Stimulated activated effector memory CD8-positive, alpha-beta T cell treated with anti-CD3 and anti-CD28 coated beads, Interleukin-12 subunit alpha, Interleukin-12 subunit beta, amount 100 ng/mL, for 72 hours (primary cell): ENCODE measurements around the gene DHDH.

Experiments used
- ATAC-seq: fragments of 150-1000 bp; cut with Tn5 transposase; 2 replicates; pipeline ENCODE4 v1.10.0; 2021
- DNase-seq, 2 donors: peaks; one replicate each; pipeline ENCODE4 v3.0.0; 2021 to 2022; ENCODE audit warnings: low spot score in 2 of 2
- H3K27ac Mint-ChIP-seq: one replicate; pipeline ENCODE4 v1.8.0; 2022; ENCODE audit warnings: mild to moderate bottlenecking, mixed read lengths
- H3K36me3 Mint-ChIP-seq: one replicate; pipeline ENCODE4 v1.8.0; 2022; ENCODE audit warnings: mild to moderate bottlenecking, mixed read lengths
- H3K4me1 Mint-ChIP-seq: one replicate; pipeline ENCODE4 v1.8.0; 2022; ENCODE audit warnings: mixed read lengths
- H3K4me3 Mint-ChIP-seq: one replicate; pipeline ENCODE4 v1.8.0; 2022; ENCODE audit warnings: mild to moderate bottlenecking, mixed read lengths
- H3K9me3 Mint-ChIP-seq: one replicate; pipeline ENCODE4 v1.8.0; 2022; ENCODE audit warnings: mixed read lengths

DHDH gene

DNA sequence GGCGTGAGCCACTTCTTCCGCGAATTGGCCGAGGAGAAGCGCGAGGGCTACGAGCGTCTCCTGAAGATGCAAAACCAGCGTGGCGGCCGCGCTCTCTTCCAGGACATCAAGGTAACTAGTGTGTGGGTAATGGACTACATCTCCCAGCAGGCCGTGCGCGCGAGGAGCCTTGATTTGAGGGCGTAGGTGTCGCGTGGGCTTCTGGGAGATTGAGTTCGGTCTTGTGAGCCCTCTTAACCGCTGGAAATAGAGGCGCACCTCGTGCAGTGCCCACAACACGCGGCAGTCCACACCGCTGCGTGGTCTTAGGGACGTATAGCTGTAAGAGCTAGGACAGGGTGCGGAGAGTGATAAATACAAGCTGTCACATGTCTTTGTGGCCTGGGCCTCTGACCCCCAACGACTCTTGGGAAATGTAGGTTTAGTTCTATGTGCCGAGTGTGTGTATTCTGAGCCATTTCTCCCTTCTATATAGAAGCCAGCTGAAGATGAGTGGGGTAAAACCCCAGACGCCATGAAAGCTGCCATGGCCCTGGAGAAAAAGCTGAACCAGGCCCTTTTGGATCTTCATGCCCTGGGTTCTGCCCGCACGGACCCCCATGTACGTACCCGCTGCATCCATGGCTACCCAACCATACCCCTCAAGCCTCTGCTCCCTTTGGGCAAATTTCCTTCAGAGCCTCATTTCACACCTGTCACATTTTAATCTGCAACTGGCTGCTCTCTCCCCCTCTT is 32.5 kb downstream of the DHDH start:
- Mint-ChIP-seq H3K9me3 (no peaks in the 10 kb centered on the region), H3K36me3 (peaks cover 100% of the 10 kb centered on the region), H3K4me3 (peak overlapping the region; percentile 100), H3K4me1 (peaks cover 77% of the 10 kb centered on the region), H3K27ac (peak overlapping the region; percentile 100)
- DNase-seq (peak in 1 of 2 donors; percentile 75), ATAC-seq (peak; percentile 63)

DNA sequence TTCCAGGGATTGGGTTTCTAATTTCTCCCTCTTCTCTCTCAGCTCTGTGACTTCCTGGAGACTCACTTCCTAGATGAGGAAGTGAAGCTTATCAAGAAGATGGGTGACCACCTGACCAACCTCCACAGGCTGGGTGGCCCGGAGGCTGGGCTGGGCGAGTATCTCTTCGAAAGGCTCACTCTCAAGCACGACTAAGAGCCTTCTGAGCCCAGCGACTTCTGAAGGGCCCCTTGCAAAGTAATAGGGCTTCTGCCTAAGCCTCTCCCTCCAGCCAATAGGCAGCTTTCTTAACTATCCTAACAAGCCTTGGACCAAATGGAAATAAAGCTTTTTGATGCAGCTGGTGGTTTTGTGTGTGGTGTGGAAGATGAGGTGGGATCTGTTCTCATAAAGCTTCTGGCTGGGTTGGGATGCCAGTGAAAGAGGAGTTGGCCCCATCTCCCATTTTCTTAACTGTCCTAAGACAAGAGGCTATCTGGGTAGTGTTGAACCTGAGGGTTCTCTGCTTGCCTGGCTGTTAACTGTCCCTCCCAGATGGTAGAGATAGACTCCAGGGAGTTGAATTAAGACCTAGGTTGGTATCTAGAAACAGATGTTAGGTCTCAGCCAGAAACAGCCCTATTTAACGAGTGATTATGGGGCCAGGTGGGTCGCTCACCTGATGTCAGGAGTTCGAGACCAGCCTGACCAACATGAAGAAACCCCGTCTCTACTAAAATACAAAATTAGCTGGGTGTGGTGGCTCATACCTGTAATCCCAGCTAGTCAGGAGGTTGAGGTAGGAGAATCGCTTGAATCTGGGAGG is 33.2 kb downstream of the DHDH start:
- Mint-ChIP-seq H3K36me3 (peaks cover 100% of the 10 kb centered on the region), H3K4me1 (peaks cover 71% of the 10 kb centered on the region), H3K27ac (peak overlapping the region; percentile 100), H3K9me3 (no peaks in the 10 kb centered on the region), H3K4me3 (peak overlapping the region; percentile 100)
- DNase-seq (no peak), ATAC-seq (no peak)

DNA sequence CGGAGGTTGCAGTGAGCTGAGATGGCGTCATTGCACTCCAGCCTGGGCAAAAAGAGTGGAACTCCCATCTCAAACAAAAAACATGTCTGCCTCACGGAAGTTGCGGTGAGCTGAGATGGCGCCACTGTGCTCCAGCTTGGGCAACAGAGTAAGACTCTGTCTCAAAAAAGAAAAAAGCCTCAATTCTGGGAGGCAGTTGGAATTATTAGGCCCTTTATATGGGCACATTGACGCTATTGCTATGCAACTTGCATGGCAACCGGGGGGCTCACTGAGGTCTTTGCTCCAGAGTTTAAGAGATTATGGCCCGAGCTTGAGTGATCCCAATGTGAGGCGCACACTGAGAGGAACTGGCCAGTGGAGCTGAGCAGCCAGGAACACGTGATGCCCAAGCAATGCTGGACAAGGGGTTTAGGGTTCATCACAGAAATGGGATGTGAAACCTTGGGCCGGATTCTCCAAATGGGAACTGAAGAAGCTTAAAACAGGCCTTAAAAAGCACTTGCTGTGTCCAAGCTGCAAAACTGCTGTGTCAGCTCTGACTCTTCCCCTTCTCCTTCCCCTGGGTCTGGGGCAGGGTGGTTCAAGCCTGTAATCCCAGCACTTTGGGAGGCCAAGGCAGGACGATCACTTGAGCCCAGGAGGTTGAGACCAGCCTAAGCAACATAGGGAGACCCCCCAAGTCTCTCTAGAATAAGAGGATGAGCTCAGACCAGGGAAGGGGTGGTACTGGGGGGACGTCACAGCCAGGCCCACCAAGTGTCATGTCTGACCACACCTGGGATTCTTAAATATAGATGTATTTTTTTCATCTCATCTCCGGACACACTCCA is 34.1 kb downstream of the DHDH start:
- peaks cover 63% of the 10 kb centered on the region for H3K4me1 Mint-ChIP-seq
- H3K36me3 Mint-ChIP-seq, result peaks cover 100% of the 10 kb centered on the region
- DNase-seq (no peak), ATAC-seq (no peak)
- H3K9me3 Mint-ChIP-seq, result no peaks in the 10 kb centered on the region
- peak overlapping the region; percentile 100 for H3K4me3 Mint-ChIP-seq
- H3K27ac Mint-ChIP-seq, result peak overlapping the region; percentile 100

DNA sequence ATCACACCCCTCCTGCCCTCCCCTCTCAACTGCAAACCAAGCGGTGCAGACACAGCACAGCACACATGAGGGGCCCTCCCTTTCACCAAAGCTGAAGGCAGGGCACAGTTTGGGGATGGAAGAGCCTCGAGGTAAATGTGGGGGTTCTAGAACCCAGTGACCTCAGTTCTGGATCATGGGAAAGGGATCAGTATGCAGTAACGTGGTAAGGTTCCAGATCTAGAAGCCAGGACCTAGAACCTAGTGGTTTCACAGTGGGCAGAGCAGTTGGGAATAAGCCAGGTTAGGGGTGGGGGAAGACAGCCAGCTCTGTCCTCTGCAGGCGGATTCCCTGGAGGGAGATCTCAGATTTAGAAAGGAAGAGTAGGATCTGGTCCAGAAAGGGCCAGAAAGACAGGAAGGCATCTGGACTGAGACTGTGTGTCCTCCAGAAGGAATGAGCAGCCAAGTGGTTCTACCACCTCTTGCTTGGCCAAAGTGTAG is 34.7 kb downstream of the DHDH start:
- peak overlapping the region; percentile 38 for H3K27ac Mint-ChIP-seq
- H3K36me3 Mint-ChIP-seq, result peaks cover 100% of the 10 kb centered on the region
- H3K9me3 Mint-ChIP-seq, result no peaks in the 10 kb centered on the region
- peak overlapping the region; percentile 100 for H3K4me3 Mint-ChIP-seq
- peaks cover 57% of the 10 kb centered on the region for H3K4me1 Mint-ChIP-seq
- no peak for DNase-seq
- no peak for ATAC-seq

DNA sequence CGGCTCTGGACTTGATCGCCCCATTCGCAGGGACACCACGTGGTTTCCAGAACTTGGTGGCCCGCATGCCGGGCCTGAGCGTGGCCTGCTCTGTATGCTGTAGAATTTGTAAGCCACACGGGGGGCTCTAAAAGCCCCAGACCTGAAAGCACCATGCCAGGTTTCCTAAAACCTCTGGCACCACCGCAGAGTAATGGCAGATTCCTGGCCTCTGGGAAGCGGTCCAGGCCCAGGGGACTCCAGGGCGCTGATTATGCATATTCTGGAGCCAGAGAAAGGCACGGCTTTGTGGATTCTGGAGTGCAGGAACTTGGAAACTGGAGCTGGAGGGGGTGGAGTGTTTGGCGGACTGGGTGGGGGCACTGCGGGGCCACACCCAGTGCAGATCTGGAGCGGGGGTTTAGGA is 35.3 kb downstream of the DHDH start:
- peaks cover 51% of the 10 kb centered on the region for H3K4me1 Mint-ChIP-seq
- no peak overlapping the region for H3K4me3 Mint-ChIP-seq
- H3K27ac Mint-ChIP-seq, result peak overlapping the region; percentile 38
- no peak for ATAC-seq
- DNase-seq, result no peak
- peaks cover 97% of the 10 kb centered on the region for H3K36me3 Mint-ChIP-seq
- H3K9me3 Mint-ChIP-seq, result no peaks in the 10 kb centered on the region

DNA sequence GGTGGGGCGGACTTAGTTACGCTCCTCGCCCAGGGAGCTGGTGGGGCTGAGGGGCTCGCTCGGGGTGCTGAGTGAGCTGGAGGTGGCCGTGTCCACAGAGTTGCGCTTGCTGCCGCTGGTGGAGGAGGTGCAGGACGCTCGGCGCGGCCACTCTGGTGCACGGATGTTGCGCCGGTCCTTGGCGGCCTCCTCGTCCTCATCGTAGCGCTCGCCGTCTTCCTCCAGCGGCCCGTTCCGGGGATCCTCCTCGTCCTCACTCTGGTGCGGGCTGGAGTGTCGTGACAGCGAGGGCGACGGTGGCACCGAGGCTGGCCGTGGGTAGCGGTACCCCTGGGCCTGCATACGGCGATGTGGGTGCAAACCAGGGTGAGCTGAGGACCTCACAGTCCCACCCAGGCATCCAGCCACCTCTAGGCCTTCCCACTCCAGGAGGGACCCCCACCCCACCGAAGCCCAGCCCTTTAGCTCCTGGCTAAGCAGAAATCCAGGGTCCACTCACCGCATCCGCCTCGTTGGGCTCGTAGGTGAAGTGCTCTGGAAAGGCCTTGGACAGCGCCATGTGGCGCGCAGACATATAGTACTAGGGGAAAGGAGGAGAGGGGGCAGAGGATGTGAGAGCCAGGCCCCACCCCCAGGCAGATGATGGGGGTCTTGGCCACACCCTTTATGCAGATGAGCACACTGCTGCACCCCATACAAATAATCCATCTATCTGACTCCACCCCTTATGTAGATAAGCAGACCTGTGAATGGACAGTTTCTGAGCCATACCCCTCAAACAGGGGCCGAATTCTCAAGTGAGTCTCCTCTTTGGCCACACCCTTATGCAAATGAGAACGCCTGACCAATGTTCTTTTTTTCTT is 36.0 kb downstream of the DHDH start:
- Mint-ChIP-seq H3K36me3 (peaks cover 94% of the 10 kb centered on the region), H3K4me3 (no peak overlapping the region)

DNA sequence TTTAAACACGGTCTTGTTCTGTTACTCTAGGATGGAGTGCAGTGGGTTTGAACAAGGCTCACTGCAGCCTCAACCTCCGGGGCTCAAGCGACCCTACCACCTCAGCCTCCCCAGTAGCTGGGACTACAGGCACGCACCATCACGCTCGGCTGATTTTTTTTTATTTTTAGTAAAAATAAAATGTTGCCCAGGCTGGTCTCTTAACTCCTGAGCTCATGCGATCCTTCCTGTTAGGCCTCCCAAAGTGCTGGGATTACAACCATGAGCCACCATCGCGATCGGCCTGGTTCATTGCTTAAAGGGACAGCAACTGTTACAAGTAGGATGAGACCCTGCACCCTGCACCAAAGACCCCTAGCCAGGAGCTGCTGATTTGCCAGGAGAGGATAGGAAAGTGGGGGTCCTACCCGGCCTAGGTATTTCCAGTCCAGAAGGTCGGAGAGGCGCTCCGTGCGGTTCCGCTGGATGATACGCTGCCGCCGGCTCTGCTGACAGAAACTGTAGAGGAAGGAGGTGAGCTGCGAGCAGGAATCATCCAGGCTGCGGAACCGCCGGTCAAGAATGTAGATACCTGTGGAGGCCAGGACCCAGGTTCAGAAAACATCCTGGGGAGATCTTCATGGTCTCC is 36.8 kb downstream of the DHDH start:
- DNase-seq (no peak), ATAC-seq (no peak)
- Mint-ChIP-seq H3K4me3 (no peak overlapping the region), H3K4me1 (peaks cover 36% of the 10 kb centered on the region), H3K27ac (no peak overlapping the region), H3K36me3 (peaks cover 94% of the 10 kb centered on the region), H3K9me3 (no peaks in the 10 kb centered on the region)

More for the DNA sequence above, 36.0 kb downstream of the DHDH start:
- Mint-ChIP-seq H3K9me3 (no peaks in the 10 kb centered on the region), H3K4me1 (peaks cover 44% of the 10 kb centered on the region), H3K27ac (peak overlapping the region; percentile 38)
- ATAC-seq (no peak), DNase-seq (no peak)

DNA sequence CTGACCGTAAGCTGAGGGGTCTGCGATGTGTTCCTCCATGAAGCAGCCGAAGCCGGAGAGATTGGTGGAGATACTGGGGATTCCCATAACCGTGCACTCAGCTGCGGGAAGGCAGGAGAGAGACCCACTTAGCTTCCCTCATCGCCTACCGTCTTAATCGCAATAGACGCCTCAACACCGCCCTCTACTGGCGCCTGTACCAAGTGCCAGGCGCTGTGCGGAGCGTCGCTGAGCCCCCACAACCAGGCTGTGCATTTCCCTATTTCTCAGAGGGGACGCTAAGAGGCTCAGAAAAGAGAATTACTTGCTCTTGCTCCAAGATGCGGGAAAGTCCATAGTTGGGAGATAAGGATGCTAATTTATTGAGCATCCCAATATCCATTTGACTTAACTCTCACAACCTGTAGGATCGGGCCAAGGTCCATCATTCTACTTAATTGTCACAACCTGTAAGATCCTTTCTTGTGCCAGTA is 37.5 kb downstream of the DHDH start:
- Mint-ChIP-seq H3K4me1 (peaks cover 29% of the 10 kb centered on the region), H3K9me3 (no peaks in the 10 kb centered on the region), H3K4me3 (no peak overlapping the region), H3K27ac (no peak overlapping the region), H3K36me3 (peaks cover 93% of the 10 kb centered on the region)
- DNase-seq (peak; percentile 79 to 91), ATAC-seq (peak; percentile 74)

DNA sequence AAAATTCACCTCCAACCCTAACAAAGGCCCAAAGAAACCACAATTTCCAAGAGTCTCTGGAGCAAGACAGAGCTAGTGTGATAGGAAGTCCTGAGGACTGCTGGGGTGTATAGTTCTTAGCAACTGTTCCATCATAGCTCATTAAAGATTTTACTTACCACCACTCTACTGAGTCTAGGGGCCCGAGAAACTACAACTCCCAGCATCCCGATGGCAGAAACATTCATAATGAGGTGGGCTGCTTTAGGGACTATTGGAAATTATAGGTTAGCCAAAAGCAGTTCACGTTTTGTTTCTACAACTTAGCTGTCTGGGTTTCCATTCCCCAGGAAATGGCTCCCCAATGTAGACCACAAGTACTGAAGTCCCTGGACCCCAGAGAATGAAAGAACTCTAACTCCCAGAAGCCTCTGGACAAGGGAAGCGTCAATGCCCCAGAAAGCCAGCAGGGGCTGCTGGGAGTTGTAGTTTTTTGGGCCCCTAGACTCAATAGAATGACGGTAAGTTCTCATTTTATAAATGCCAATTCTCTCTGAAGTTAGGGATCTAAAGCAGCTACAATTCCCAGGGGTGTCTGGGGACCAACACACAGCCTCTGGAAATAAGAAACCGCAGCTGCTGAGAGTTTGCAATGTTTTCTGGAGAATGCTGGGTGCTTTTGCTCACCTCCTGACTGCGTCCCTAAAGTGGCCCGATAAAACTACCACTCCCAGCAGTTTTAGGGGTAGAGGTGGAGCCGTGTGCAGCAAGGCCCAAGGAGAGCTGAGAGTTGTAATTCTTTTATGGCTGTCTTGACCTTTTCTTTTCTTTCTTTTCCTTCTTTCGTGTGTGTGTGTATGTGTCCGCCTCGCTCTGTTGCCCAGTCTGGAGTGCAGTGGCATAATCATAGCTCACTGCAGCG is 42.7 kb downstream of the DHDH start:
- DNase-seq (peak in 1 of 2 donors; percentile 65), ATAC-seq (peak; percentile 54)
- Mint-ChIP-seq H3K36me3 (peaks cover 85% of the 10 kb centered on the region), H3K4me1 (peaks cover 24% of the 10 kb centered on the region), H3K4me3 (no peak overlapping the region), H3K9me3 (no peaks in the 10 kb centered on the region), H3K27ac (no peak overlapping the region)

DNA sequence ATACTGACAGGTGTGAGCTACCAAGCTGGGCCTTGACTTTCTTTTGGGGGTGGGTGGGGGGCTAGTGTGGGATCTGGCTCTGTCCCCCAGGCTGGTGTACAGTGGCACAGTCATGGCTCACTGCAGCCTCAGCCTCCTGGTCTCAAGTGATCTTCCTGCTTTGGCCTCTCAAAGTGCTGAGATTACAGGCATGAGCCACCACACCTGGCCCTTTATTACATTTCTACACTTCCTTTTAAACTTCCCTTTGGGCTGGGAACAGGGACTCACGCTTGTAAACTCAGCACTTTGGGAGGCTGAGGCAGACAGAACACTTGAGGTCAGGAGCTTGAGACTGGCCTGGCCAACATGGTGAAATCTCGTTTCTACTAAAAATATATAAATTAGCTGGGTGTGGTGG is 43.6 kb downstream of the DHDH start:
- peaks cover 85% of the 10 kb centered on the region for H3K36me3 Mint-ChIP-seq
- no peak overlapping the region for H3K4me3 Mint-ChIP-seq
- H3K9me3 Mint-ChIP-seq, result no peaks in the 10 kb centered on the region
- H3K27ac Mint-ChIP-seq, result no peak overlapping the region
- ATAC-seq (no peak), DNase-seq (no peak)
- H3K4me1 Mint-ChIP-seq, result peaks cover 24% of the 10 kb centered on the region

DNA sequence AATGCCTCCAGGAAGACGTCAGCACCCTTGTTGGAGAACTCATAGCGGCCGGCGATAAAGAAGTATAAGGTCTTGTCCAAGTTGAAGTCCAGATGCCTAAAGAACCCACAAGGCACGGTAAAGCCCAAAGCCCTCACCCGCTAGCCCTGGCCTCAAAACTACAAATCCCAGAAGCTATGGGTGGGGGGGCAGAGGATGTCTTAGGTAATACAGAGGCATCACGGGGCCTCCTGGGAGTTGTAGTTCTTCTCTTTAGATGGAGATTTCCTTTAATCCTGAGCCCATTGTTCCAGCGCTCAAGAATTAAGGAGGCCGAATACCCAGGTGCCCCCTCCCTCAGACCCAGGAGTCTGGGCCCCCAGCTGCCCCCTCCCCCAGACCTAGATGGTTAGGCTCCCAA is 48.8 kb downstream of the DHDH start:
- H3K27ac Mint-ChIP-seq, result no peak overlapping the region
- DNase-seq (no peak), ATAC-seq (no peak)
- no peaks in the 10 kb centered on the region for H3K9me3 Mint-ChIP-seq
- H3K36me3 Mint-ChIP-seq, result peaks cover 92% of the 10 kb centered on the region
- H3K4me1 Mint-ChIP-seq, result peaks cover 20% of the 10 kb centered on the region
- no peak overlapping the region for H3K4me3 Mint-ChIP-seq

DNA sequence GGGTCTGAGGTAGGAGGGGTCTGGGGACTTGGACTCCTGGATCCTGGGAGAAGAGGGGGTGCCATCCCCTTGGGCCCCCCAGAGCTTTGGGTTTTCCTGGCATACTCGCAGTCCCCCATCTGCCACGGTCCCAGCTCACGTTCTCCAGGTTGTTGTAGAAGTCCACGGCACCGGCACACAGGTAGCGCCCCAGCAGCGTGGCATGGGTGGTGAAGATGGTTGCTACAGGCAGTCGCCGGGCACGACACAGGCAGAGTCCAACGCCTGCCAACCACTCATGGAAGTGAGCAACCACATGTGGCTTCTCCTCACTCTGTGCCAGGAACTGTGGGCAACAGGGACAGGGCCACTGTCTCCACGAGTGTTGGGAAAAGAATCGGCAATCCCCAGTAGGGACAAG is 52.2 kb downstream of the DHDH start:
- Mint-ChIP-seq H3K4me3 (no peak overlapping the region), H3K36me3 (peaks cover 95% of the 10 kb centered on the region), H3K27ac (peak overlapping the region; percentile 43), H3K9me3 (no peaks in the 10 kb centered on the region), H3K4me1 (peaks cover 23% of the 10 kb centered on the region)
- no peak for DNase-seq
- no peak for ATAC-seq

DNA sequence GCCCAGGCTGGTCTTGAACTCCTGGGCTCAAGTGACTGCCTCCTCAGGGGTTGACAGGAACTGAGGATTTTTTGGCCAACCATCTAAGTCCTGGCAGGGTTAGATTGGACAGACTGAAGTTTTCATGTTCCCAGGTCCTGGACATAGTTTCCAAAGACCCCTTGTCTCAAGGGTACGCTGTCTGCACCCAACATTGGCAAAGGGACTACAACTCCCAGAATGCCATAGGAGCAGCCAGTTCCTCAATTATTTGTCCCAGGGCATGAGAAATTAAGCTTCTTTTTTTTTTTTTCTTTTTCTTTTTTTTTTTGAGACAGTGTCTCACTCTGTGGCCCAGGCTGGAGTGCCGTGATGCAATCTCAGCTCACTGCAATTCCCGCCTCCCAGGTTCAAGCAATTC is 52.7 kb downstream of the DHDH start:
- no peak for DNase-seq
- H3K4me3 Mint-ChIP-seq, result no peak overlapping the region
- H3K9me3 Mint-ChIP-seq, result no peaks in the 10 kb centered on the region
- no peak overlapping the region for H3K27ac Mint-ChIP-seq
- peaks cover 28% of the 10 kb centered on the region for H3K4me1 Mint-ChIP-seq
- ATAC-seq, result no peak
- peaks cover 95% of the 10 kb centered on the region for H3K36me3 Mint-ChIP-seq
